Posterior vena cava (tissue), 2 donors: ENCODE data around the gene MRPL58. TPM values are rescaled to one million over a fixed set of nuclear protein-coding genes. Genes with fewer than 3 reads are reported as not detected.
"Not testable (repeated sequence)": the region's sequence is repeated elsewhere in the genome, so short reads cannot be mapped to it uniquely, and the experiment has no call there.

Experiments
- DNase-seq: peaks from one replicate; pipeline ENCODE4 v3.0.0-alpha.2; 2020; ENCODE audit warnings: low spot score
- intact Hi-C, 2 donors: fragments of 100-400 bp; cut with DNase I; formaldehyde crosslinking; loops; one replicate each; pipeline versions ENCODE4 v1.14.1 to v1.14.2; 2022 to 2023
- total RNA-seq, 2 donors: library from RNA; stranded (reverse); fragmentation: NEBNext Ultra II Directional; extraction: Animal tissue kit (Norgen Biotek cat#: 25700); gene quantifications; one replicate each; pipeline ENCODE4 v1.2.1, GENCODE V29; 2021
- donor health status: DM: yes; HTN: yes; CAD: no.
- donor health status: DM: yes; HTN: yes; CAD: no.

Gene MRPL58
- total RNA-seq, 2 donors from 2014 or later = 23.3 to 23.5 TPM

DNA sequence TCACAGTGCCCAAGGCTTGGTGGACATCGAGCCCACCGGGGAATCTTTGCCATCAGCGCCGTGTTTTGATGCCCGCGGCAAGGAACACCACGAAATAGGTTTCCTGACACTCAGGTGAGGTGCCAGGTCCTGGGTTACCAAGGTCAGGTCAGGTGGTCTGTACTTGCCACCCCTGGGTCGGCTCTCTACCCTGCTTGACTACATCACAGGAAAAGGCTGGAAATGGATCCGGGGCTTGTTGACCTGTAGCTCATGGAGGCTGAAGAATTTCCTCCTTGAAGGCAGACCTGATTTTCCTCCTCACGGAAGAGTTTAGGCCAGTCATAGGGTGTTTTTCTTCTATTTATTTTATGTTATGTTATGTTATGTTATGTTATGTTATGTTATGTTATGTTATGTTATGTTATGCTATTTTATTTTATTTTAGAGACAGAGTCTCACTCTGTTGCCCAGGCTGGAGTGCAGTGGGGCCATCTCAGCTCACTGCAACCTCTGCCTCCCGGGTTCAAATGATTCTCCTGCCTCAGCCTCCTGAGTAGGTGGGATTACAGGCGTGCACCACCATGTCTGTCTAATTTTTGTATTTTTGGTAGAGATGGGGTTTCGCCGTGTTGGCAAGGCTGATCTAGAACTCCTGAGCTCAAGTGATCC, 29.7 kb upstream of the MRPL58 start:
- not testable (repeated sequence) for DNase-seq
- intact Hi-C loops = loop anchor here in 1 of 2 donors (10.0 kb wide), 1 partner anchor 222 kb away; the partner anchor contains the start of gene NUP85

GRCh38 chr17:74986206-74986576, 26.3 kb upstream of the MRPL58 start:
- no peak for DNase-seq
- intact Hi-C loops = loop anchor here in 1 of 2 donors (5.0 to 10.0 kb wide), 2 partner anchors 46 to 219 kb away; partner anchors contain the start of gene NUP85

- DNase-seq = peak; percentile 99
- intact Hi-C loops = loop anchor here in 1 of 2 donors (5.0 to 10.0 kb wide), 2 partner anchors 45 to 217 kb away; partner anchors contain the start of gene NUP85
Observed at GRCh38 chr17:74987418-74987908, 25.0 kb upstream of the MRPL58 start, which contains the start of gene CDR2L. TSS of gene CDR2L (plus strand) at chr17:74987632. CDS start at chr17:74988044, 412 bp downstream.

- peak; percentile 96 for DNase-seq
- intact Hi-C loops = loop anchor here in 1 of 2 donors (5.0 to 10.0 kb wide), 2 partner anchors 44 to 217 kb away; partner anchors contain the start of gene NUP85
Observed at GRCh38 chr17:74987909-74988711, 24.4 kb upstream of the MRPL58 start.

- intact Hi-C loops = loop anchor here in 1 of 2 donors (2.0 kb wide), 1 partner anchor 52 kb away; no protein-coding TSS in a partner anchor
- DNase-seq = no peak
Observed at GRCh38 chr17:74990581-74991105, 21.8 kb upstream of the MRPL58 start.

- intact Hi-C loops = no loop called here
- DNase-seq = no peak
Observed at GRCh38 chr17:74992223-74992622, 20.2 kb upstream of the MRPL58 start.

DNA sequence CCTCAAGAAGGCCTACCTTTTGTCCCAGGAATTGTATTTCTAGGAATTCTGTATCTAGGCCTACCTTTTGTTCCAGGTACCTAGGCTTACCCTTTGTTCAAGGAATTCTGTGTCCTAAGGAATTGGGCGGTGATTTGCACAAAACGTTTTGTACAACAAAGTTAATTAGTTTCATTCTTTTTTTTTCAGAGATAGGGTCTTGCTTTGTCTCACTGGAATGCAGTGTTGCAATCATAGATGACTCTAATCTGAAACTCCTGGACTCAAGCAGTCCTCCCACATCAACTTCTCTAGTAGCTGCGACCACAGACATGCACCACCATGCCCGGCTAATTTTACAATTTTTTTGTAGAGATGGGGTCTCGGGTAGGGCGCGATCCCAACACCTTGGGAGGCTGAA, 18.0 kb upstream of the MRPL58 start:
- intact Hi-C loops = no loop called here
- no peak for DNase-seq

DNA sequence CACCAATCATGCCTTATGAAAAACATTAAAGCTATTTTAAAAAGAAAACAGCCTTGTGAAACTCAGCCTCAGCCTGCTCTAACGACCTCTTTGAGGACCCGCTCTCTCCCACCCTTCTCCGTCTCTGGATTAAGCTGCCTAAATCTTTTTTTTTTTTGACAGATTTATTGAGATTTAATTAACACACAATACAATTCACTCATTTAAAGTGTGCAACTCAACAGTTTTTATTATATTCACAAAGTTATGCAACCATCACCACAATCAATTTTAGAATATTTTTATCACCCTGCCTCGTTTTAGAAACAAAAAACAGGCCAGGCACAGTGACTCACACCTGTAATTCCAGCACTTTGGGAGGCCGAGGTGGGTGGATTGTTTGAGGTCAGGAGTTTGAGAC, 16.6 kb upstream of the MRPL58 start:
- no peak for DNase-seq
- intact Hi-C loops = no loop called here

DNA sequence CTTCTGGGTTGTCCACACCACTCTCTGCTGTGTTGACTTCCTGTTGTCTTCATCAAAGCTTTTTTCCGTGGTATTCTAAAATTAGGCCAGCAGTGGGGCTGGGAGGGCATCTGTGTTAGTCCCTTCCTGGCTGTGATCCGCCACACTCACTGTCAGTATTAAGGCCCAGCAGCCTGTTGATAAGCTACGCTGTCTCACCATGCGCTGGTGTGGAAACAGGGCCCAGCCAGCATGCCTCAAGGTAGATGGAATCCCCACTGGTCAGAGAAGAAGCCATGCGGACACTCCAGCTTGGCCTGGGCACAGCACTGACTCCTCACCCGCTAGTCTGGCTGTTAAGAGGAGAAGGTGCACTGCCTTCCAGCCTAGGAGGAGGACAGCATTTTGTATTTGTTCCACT, 13.7 kb upstream of the MRPL58 start:
- intact Hi-C loops = no loop called here
- DNase-seq = no peak

- intact Hi-C loops = no loop called here
- DNase-seq = no peak
Observed at GRCh38 chr17:74999523-74999922, 12.9 kb upstream of the MRPL58 start.

- intact Hi-C loops = no loop called here
- no peak for DNase-seq
Observed at GRCh38 chr17:75001915-75002843, 10.3 kb upstream of the MRPL58 start.

- intact Hi-C loops = no loop called here
- no peak for DNase-seq
Observed at GRCh38 chr17:75003070-75003956, 9.2 kb upstream of the MRPL58 start.

DNA sequence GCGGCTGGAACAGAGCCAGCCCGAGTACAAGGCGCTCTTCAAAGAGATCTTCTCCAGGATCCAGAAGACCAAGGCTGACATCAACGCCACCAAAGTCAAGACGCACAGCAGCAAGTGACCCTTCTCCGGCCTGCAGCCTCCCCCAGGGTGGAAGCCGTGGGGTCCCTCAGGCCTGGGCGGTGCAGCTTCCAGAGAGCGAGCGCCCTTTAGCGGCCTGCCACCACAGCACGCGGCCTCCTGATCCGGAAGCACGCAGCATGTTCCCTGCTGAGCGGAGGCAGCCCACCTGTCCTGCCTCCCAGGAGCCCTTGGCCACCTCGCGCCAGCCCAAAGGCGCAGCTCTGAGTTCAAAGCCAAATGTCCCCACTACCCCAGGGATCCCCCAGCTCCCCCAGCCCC, 8.5 kb upstream of the MRPL58 start:
- intact Hi-C loops = no loop called here
- DNase-seq = no peak

DNA sequence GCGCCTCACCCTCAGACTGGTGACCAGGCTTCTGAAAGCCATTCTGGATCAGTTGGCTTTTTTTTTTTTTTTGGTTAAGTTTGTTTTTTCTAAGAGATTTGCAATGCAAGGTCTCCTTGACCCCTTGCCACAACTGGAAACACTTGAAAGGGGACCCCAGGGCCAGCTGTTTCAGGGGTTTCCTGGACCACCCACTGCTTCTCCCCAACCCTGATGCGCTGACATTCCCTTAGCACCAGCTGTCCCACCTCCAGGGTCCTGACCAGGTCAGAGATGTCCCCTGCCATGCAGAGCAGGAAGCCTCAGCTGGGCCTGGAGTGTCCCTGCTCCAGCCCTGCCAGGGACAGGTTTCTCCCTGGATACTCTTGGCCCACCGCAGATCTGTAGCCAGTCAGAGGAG, 8.1 kb upstream of the MRPL58 start:
- intact Hi-C loops = no loop called here
- DNase-seq = no peak

- no peak for DNase-seq
- intact Hi-C loops = no loop called here
Observed at GRCh38 chr17:75005291-75005690, 7.2 kb upstream of the MRPL58 start.

DNA sequence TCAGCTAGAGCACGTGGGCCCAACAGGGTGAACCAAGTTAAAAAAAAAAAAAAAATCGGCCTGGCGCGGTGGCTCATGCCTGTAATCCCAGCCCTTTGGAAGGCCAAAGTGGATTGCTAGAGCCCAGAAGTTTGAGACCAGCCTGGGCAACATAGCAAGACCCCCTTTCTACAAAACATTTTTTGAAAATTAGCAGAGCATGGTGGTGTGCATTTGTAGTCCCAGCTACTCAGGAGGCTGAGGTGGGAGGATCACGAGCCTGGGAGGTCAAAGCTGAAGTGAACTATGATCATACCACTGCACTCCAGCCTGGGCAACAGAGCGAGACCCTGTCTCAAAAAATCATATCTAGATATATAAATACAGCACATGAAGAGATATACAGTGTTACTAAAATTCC, 6.4 kb upstream of the MRPL58 start:
- DNase-seq, intact Hi-C loops: not testable (repeated sequence)

DNA sequence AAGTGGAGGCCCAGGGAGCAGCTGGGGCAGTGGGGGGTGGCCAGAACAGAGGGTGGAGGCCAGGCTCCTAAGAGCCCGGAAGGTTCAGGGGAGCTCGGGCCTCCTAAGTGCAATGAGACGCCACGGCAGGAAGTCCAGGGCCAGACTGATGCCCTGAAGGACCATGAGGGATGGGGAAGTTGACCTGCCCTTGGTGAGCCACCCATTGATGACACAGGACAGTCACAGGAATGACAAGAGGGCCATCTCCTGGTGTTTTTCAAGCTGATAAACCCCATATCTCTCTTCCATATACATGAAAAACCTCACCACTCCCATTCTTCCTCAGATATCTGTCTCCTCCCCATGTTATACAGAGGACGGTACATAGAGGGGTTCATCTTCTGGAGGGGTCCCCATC, 5.8 kb upstream of the MRPL58 start:
- intact Hi-C loops = no loop called here
- DNase-seq = no peak

- no peak for DNase-seq
- intact Hi-C loops = no loop called here
Observed at GRCh38 chr17:75008373-75008772, 4.1 kb upstream of the MRPL58 start.
